ENCODE results near the gene ZNF892. TPM values are rescaled to one million over a fixed set of nuclear protein-coding genes. Genes with fewer than 3 reads are reported as not detected.

ZNF892 gene
- total RNA-seq, 2 donors from 2014 or later: 14.7 to 16.7 TPM

- H3K9me3 Mint-ChIP-seq: peaks cover 23% of the 10 kb centered on the region
- peaks cover 47% of the 10 kb centered on the region for H3K36me3 Mint-ChIP-seq (ENCODE audit: low read depth)
- Histone ChIP-seq H3K36me3 (ENCODE audit: control insufficient read depth, insufficient read depth, low read length) (peaks cover 37% of the 10 kb centered on the region), H3K27ac (ENCODE audit: low read depth, low read length) (no peak overlapping the region), H3K4me1 (ENCODE audit: control insufficient read depth, insufficient read depth, low read length) (peaks cover 7% of the 10 kb centered on the region), H3K27me3 (ENCODE audit: control insufficient read depth, insufficient read depth, low read length, poor library complexity, severe bottlenecking) (no peaks in the 10 kb centered on the region), H3K4me3 (ENCODE audit: low read length) (no peak overlapping the region), H3K9me3 (ENCODE audit: control insufficient read depth, low read length) (peaks cover 12% of the 10 kb centered on the region), H3K9ac (ENCODE audit: extremely low read depth, low read length, poor library complexity, severe bottlenecking) (no peak overlapping the region)
- TF ChIP-seq CTCF (conservative IDR thresholded peaks at IDR 0.05): no peak
- peaks cover 23% of the 10 kb centered on the region for H3K4me1 Mint-ChIP-seq
- no peak for DNase-seq
- no peaks in the 10 kb centered on the region for H3K27me3 Mint-ChIP-seq (ENCODE audit: insufficient read depth)
- H3K4me3 Mint-ChIP-seq: no peak overlapping the region
- no peak overlapping the region for H3K27ac Mint-ChIP-seq
- WGBS, 2 experiments (ENCODE audit: insufficient coverage in 1 of 2, insufficient read length in 1 of 2): 91 to 94% methylated on average over 7 of the region's 7 CpGs
These were observed 27.9 kb upstream of the ZNF892 start for GRCh38 chr2:95179451-95179850.

- TF ChIP-seq CTCF (conservative IDR thresholded peaks at IDR 0.05): no peak
These were observed 25.5 kb upstream of the ZNF892 start for GRCh38 chr2:95181774-95182173.

GRCh38 chr2:95185197-95185596 is 22.1 kb upstream of the ZNF892 start:
- no peak overlapping the region for H3K4me3 ChIP-seq (ENCODE audit: low read length)
- H3K27ac Mint-ChIP-seq: no peak overlapping the region
- peaks cover 12% of the 10 kb centered on the region for H3K9me3 ChIP-seq (ENCODE audit: control insufficient read depth, low read length)
- H3K36me3 ChIP-seq (ENCODE audit: control insufficient read depth, insufficient read depth, low read length): peaks cover 25% of the 10 kb centered on the region
- no peaks in the 10 kb centered on the region for H3K4me1 ChIP-seq (ENCODE audit: control insufficient read depth, insufficient read depth, low read length)
- no peak for TF ChIP-seq CTCF (conservative IDR thresholded peaks at IDR 0.05)
- peaks cover 3% of the 10 kb centered on the region for H3K27me3 ChIP-seq (ENCODE audit: control insufficient read depth, insufficient read depth, low read length, poor library complexity, severe bottlenecking)
- peaks cover 37% of the 10 kb centered on the region for H3K36me3 Mint-ChIP-seq (ENCODE audit: low read depth)
- peaks cover 20% of the 10 kb centered on the region for H3K9me3 Mint-ChIP-seq
- no peak overlapping the region for H3K27ac ChIP-seq (ENCODE audit: low read depth, low read length)
- DNase-seq: no peak
- no peaks in the 10 kb centered on the region for H3K4me1 Mint-ChIP-seq
- WGBS, 2 experiments (ENCODE audit: insufficient coverage in 1 of 2, insufficient read length in 1 of 2): 93 to 97% methylated on average over 3 of the region's 3 CpGs
- H3K4me3 Mint-ChIP-seq: no peak overlapping the region
- peaks cover 16% of the 10 kb centered on the region for H3K27me3 Mint-ChIP-seq (ENCODE audit: insufficient read depth)
- H3K9ac ChIP-seq (ENCODE audit: extremely low read depth, low read length, poor library complexity, severe bottlenecking): no peak overlapping the region

More at GRCh38 chr2:95181774-95182173, 25.5 kb upstream of the ZNF892 start:
- H3K9me3 ChIP-seq (ENCODE audit: control insufficient read depth, low read length): peaks cover 12% of the 10 kb centered on the region
- H3K27ac ChIP-seq (ENCODE audit: low read depth, low read length): no peak overlapping the region
- Mint-ChIP-seq H3K9me3 (peaks cover 23% of the 10 kb centered on the region), H3K4me3 (no peak overlapping the region), H3K4me1 (peaks cover 15% of the 10 kb centered on the region), H3K36me3 (ENCODE audit: low read depth) (peaks cover 47% of the 10 kb centered on the region), H3K27ac (no peak overlapping the region), H3K27me3 (ENCODE audit: insufficient read depth) (peaks cover 3% of the 10 kb centered on the region)
- peaks cover 37% of the 10 kb centered on the region for H3K36me3 ChIP-seq (ENCODE audit: control insufficient read depth, insufficient read depth, low read length)
- no peak overlapping the region for H3K9ac ChIP-seq (ENCODE audit: extremely low read depth, low read length, poor library complexity, severe bottlenecking)
- WGBS, 2 experiments (ENCODE audit: insufficient coverage in 1 of 2, insufficient read length in 1 of 2): 94 to 97% methylated on average over 16 to 18 of the region's 18 CpGs
- no peak for DNase-seq
- no peak overlapping the region for H3K4me3 ChIP-seq (ENCODE audit: low read length)
- no peaks in the 10 kb centered on the region for H3K27me3 ChIP-seq (ENCODE audit: control insufficient read depth, insufficient read depth, low read length, poor library complexity, severe bottlenecking)
- peaks cover 3% of the 10 kb centered on the region for H3K4me1 ChIP-seq (ENCODE audit: control insufficient read depth, insufficient read depth, low read length)
